PFSK-1 (cell line): ENCODE measurements around the gene SMCO4.

Experiments used
- FOXP2 ChIP-seq: optimal IDR thresholded peaks from 2 replicates; pipeline ENCODE3; 2011; ENCODE audit warnings: borderline replicate concordance, control low read depth, inconsistent platforms; ENCODE audit not compliant: insufficient read depth; ENCODE audit errors: extremely low read length, extremely low read depth
- POLR2AphosphoS5 ChIP-seq: IDR thresholded peaks from 2 replicates; pipeline ENCODE4 v1.6.1; 2012; ENCODE audit warnings: low read depth, mild to moderate bottlenecking, control low read depth, low read length, moderate library complexity
- REST ChIP-seq, 2 experiments: IDR thresholded peaks; 2 replicates each; pipeline versions ENCODE4 v1.6.1 to v1.8.0; 2011 to 2012; ENCODE audit warnings: low read depth in 2 of 2, low read length in 2 of 2, control low read depth in 1 of 2, inconsistent platforms in 1 of 2, mild to moderate bottlenecking in 1 of 2, moderate library complexity in 1 of 2; ENCODE audit not compliant: insufficient read depth in 1 of 2
- SIN3A ChIP-seq: IDR thresholded peaks from 2 replicates; pipeline ENCODE4 v1.6.1; 2012; ENCODE audit warnings: mild to moderate bottlenecking, low read length, moderate library complexity, borderline replicate concordance; ENCODE audit not compliant: insufficient read depth
- TAF1 ChIP-seq: IDR thresholded peaks from 2 replicates; pipeline ENCODE4 v1.6.1; 2012; ENCODE audit warnings: low read length, control low read depth, borderline replicate concordance; ENCODE audit not compliant: insufficient read depth

SMCO4 gene

GRCh38 chr11:93540896-93541553 lies 2.2 kb downstream of the SMCO4 start:
- TF ChIP-seq SIN3A (no peak), TAF1 (no peak), POLR2AphosphoS5 (no peak), REST (IDR thresholded peaks at IDR 0.05; ENCODE audit: insufficient read depth in 1 of 2, low read depth in 2 of 2, low read length in 2 of 2) (no peak), FOXP2 (no peak)

GRCh38 chr11:93540337-93540736 lies 2.9 kb downstream of the SMCO4 start:
- no peak for TF ChIP-seq POLR2AphosphoS5
- TF ChIP-seq REST (IDR thresholded peaks at IDR 0.05; ENCODE audit: insufficient read depth in 1 of 2, low read depth in 2 of 2, low read length in 2 of 2) = no peak
- no peak for TF ChIP-seq SIN3A
- no peak for TF ChIP-seq TAF1
- TF ChIP-seq FOXP2 = no peak

- TF ChIP-seq TAF1 (no peak), FOXP2 (no peak), SIN3A (no peak), POLR2AphosphoS5 (no peak), REST (IDR thresholded peaks at IDR 0.05; ENCODE audit: insufficient read depth in 1 of 2, low read depth in 2 of 2, low read length in 2 of 2) (no peak)
Measured at GRCh38 chr11:93537767-93538261, 5.4 kb downstream of the SMCO4 start.

GRCh38 chr11:93537049-93537448 lies 6.1 kb downstream of the SMCO4 start:
- no peak for TF ChIP-seq TAF1
- TF ChIP-seq REST (IDR thresholded peaks at IDR 0.05; ENCODE audit: insufficient read depth in 1 of 2, low read depth in 2 of 2, low read length in 2 of 2) = no peak
- no peak for TF ChIP-seq FOXP2
- TF ChIP-seq POLR2AphosphoS5 = no peak

GRCh38 chr11:93536101-93536861 lies 6.9 kb downstream of the SMCO4 start:
- no peak for TF ChIP-seq TAF1
- TF ChIP-seq FOXP2 = no peak
- no peak for TF ChIP-seq POLR2AphosphoS5
- no peak for TF ChIP-seq REST (IDR thresholded peaks at IDR 0.05; ENCODE audit: insufficient read depth in 1 of 2, low read depth in 2 of 2, low read length in 2 of 2)
